ENCODE results near the gene FGF18.

Gene FGF18

GRCh38 chr5:171424726-171425125 lies 5.3 kb downstream of the FGF18 start:
- FAIRE-seq (no peak), DNase-seq (ENCODE audit: insufficient read length, low spot score) (no peak)
- TF ChIP-seq POLR2A (IDR thresholded peaks at IDR 0.05; ENCODE audit: low read depth, low read length) = no peak

DNA sequence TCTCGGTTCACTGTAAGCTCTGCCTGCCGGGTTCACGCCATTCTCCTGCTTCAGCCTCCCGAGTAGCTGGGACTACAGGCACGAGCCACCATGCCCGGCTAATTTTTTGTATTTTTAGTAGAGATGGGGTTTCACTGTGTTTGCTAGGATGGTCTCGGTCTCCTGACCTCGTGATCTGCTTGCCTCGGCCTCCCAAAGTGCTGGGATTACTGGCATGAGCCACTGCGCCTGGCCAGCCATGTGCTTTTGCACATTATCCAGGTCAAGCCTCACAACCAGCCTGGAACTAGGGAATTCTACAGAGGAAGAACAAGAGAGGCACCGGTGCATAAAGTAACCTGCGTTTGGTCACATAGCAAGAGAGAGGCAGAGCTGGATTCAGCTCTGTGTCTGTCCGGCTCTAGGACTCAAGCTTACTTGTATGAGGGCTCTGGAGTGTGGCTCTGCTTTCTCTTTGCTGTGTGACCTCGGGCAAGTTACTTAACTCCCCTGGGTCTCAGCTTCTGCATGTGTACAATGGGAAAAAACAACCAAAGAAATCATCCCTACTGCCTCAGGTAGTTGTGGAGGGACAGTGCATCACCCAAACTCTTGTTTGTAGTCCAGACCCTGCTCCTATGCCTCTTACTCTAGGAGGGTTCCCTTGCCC lies 6.3 kb downstream of the FGF18 start:
- TF ChIP-seq POLR2A (IDR thresholded peaks at IDR 0.05; ENCODE audit: low read depth, low read length) = no peak
- FAIRE-seq (no peak), DNase-seq (ENCODE audit: insufficient read length, low spot score) (no peak)

DNA sequence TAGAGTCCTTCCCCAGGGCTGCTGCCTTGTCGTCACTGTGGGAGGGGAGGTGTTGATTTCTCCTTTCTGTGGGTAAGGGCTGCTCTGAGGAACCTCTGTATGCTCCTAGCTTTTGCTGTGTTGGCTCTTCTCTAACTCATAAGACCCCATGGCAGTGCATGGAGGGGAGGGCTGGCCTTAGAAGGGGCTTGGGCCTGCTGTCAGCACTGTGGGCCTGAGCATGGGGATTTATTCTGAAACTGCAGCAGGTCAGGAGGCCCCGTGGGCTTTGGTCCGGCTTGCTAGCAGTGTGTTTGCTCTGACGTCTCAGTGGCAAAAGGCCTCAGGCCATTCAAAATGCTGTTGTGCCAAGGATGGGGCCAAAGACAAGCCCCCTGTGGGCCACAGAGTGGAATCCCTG lies 6.8 kb downstream of the FGF18 start:
- TF ChIP-seq POLR2A (IDR thresholded peaks at IDR 0.05; ENCODE audit: low read depth, low read length) = no peak
- FAIRE-seq (no peak), DNase-seq (ENCODE audit: insufficient read length, low spot score) (no peak)

DNA sequence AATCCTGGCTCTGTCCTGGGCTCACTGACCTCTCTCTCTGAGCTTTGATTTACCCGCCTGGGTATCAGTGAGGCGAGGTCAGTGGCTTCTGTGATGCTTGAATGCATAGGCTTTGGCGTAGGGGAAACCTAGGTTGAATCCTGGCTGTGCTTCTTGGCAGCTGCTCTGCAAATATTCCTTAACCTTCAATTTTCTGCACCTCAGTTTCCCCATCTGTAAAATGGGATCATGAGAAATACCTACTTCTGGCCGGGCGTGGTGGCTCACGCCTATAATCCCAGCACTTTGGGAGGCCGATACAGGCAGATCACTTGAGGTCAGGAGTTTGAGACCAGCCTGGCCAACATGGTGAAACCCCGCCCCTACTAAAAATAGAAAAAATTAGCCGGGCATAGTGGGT lies 7.2 kb downstream of the FGF18 start:
- no peak for TF ChIP-seq POLR2A (IDR thresholded peaks at IDR 0.05; ENCODE audit: low read depth, low read length)
- FAIRE-seq = no peak
- no peak for DNase-seq (ENCODE audit: insufficient read length, low spot score)

- DNase-seq (ENCODE audit: insufficient read length, low spot score) (no peak), FAIRE-seq (no peak)
- TF ChIP-seq POLR2A (IDR thresholded peaks at IDR 0.05; ENCODE audit: low read depth, low read length) = no peak
Measured at GRCh38 chr5:171427318-171428167, 8.1 kb downstream of the FGF18 start.

DNA sequence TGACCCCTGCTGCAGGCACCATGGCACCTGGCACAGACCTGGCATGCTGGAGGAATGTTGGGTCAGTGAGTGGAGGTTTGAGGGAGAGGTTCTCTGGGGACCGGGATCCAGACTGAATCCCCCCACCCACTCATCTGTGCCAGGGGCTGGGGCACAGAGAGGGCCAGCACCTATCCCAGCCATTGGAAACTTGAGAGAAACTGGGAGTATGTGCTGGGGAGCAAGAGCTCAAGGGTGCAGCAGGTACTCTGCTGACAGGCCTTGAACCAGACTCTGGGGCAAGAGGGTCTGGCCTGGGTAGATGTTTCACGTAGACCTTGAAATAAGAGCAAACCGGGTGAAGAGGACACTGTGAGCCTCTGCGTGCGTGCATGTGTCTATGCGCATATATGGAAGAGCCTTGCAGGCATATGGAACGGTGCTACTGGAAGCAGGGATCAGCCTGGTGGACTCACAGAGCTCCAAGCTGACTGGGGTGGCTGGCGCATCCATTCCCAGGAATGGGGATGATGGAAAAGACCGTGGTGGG lies 8.8 kb downstream of the FGF18 start:
- FAIRE-seq = no peak
- TF ChIP-seq POLR2A (IDR thresholded peaks at IDR 0.05; ENCODE audit: low read depth, low read length) = no peak
- DNase-seq (ENCODE audit: insufficient read length, low spot score) = no peak

GRCh38 chr5:171428809-171429542 lies 9.5 kb downstream of the FGF18 start:
- no peak for FAIRE-seq
- DNase-seq (ENCODE audit: insufficient read length, low spot score) = no peak
- no peak for TF ChIP-seq POLR2A (IDR thresholded peaks at IDR 0.05; ENCODE audit: low read depth, low read length)

DNA sequence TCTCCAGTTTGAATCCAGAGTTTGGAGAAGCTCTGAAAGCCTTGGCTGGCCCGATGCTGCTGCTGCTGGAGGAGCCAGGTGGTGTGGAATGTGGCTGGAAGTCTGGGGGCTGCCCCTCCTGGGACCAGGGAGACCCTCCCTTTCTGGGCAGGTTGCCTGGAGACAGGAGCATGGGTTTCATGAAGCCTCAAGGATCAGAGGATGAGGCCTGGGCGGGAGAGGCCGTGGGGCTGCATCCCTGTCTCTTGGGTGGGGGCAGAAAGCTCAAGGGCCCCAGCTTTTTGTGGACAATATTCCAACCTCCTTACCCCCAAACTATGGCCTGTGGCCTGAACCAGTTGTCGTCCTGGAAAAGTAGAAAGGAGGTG lies 10.1 kb downstream of the FGF18 start:
- no peak for DNase-seq (ENCODE audit: insufficient read length, low spot score)
- no peak for FAIRE-seq
- TF ChIP-seq POLR2A (IDR thresholded peaks at IDR 0.05; ENCODE audit: low read depth, low read length) = no peak

GRCh38 chr5:171431251-171431777 lies 11.9 kb downstream of the FGF18 start:
- no peak for TF ChIP-seq POLR2A (IDR thresholded peaks at IDR 0.05; ENCODE audit: low read depth, low read length)
- FAIRE-seq (no peak), DNase-seq (ENCODE audit: insufficient read length, low spot score) (no peak)

DNA sequence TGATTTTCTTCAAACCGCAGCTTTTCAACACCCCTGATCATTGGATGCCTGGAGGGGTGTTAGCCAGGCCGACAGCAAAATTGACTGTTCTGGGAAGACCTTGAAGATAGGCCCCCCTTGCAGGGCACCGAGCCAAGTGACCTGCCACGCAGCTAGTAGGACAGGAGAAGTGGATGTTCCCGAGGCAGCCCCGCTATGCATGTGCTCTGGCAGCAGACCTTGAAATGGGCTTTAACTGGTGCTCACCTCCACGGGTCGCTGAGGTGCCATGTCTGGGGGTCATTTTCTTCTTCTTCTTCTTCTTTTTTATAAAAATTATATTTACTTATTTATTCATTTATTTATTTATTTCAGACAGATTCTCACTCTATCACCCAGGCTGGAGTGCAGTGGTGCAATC lies 12.6 kb downstream of the FGF18 start:
- TF ChIP-seq POLR2A (IDR thresholded peaks at IDR 0.05; ENCODE audit: low read depth, low read length) = no peak
- DNase-seq (ENCODE audit: insufficient read length, low spot score) = no peak
- FAIRE-seq = no peak

DNA sequence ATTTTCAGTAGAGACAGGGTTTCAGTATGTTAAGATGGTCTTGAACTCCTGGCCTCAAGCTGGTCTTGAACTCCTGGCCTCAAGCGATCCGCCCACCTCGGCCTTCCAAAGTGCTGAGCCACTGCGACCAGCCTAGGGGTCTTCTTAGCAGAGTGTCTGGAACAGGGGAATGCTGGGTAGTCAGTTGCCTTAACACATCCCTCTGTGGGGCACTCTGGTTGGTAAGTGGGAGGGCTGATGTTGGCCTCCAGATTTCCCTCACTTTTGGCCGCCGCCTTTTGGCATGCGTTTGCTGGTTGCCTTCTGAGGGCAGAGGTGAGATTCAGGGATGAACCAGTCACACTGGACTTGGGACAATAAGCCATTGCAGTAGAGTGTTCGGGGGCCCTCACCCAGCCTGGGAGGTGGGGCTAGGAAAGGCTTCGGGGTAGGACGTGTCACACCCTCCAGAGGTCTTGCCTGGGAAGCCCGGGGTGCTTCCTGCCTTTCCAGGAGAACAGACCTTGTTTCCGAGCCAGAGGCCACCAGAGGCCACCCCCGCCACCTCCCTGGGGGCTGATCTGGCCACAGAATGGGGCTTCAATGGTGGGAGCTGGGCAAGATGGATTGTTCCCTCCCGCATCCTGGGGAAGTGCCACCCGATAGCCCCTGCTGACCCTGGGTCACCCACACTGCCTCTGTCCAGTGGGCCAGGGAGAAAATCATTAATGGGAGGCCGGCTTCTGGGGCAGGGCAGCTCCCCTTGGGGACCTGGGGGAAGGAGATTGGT lies 13.3 kb downstream of the FGF18 start:
- no peak for TF ChIP-seq POLR2A (IDR thresholded peaks at IDR 0.05; ENCODE audit: low read depth, low read length)
- FAIRE-seq = no peak
- DNase-seq (ENCODE audit: insufficient read length, low spot score) = no peak

DNA sequence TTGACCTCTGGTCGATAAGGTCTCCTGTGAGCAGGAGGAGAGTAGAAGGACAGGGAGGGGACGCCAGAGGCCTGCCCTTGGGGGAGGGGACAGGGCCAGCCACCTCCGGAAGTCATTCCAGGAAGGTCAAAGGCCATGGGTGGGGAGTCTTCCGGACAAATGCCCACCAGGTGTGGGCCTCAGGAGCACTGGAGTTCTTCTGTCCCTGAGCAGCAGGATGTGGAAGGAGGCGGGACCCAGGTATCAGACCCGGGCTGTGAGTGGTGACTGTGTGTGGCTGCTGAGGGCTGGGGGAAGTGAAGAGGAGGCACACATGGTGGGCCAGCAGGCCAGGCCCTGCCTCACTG lies 13.9 kb downstream of the FGF18 start:
- FAIRE-seq = no peak
- DNase-seq (ENCODE audit: insufficient read length, low spot score) = no peak
- TF ChIP-seq POLR2A (IDR thresholded peaks at IDR 0.05; ENCODE audit: low read depth, low read length) = no peak

DNA sequence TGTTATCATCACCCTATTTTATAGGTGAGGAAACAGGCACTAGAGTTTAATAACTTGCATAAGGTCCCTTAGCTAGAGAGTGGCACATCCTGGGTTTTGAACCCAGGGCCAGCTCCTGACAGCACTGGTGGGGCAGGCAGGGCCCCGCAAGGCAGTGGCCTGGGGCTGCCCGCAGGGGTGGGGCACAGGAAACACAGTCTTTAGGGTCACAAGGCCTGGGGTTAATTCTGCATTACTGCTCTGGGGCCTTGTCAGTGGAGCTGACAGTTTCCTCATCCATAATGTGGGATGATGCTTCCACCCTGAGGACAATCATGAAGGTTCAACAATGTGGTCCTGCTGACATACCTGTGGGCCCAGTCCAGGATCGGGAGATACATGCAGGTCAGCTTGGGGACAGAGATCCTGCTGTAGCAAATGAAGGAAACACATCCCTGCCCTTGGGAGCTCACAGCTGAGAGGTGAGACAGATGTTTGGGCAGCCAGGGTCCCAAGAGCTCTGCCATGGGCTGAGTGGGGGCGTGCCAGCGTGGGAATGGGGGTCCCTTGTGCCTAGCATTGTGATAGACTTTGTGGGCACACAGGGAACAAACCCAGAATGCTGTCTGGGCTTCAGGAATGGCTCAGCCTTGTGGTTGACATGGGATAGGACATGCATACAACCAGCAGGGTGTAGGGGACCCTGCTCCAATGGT lies 14.7 kb downstream of the FGF18 start:
- DNase-seq (ENCODE audit: insufficient read length, low spot score) = no peak
- no peak for FAIRE-seq
- TF ChIP-seq POLR2A (IDR thresholded peaks at IDR 0.05; ENCODE audit: low read depth, low read length) = no peak
